DMS79 (cell line): Measurements from ENCODE around the gene ZNRF3.

Source experiments
- DNase-seq: peaks from one replicate; lab custom pipeline; 2025; lab: John Stamatoyannopoulos, UW

The ZNRF3 gene

DNA sequence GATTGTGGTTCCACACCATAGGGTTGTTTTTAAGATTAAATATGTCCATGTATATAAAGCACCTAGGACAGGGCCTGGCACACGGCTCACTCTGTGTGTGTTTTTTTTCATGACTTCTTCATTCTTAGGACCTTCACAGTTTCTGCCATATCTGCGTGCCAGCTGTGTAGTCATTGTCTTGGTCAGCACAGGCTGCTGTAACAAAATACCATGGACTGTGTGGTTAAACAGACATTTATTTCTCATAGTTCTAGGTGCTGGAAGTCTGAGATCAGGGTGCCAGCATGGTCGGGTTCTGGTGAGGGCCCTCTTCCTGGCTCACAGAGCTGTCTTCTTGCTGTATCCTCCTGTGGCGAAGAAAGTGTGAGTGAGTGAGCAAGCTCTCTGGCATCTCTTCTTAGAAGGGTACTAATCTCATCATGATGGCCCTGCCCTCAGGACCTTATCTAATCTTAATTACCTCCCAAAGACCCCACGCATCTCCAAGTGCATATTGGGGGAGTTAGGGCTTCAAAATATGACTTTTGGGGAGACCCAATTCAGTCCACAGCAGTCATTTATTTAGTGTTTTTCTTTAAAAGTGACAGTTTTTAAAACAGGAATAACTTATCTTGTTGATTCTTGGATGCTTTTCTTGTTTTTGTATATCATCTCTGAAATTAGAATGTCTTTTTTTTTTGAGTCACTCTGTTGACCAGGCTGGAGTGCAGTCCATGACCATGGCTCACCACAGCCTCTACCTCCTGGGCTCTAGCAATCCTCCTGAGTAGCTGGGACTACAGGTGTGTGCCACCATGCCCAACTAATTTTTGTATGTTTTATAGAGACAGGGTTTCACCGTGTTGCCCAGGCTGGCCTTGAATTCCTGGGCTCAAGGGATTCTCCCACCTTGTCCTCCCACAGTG is 70.9 kb downstream of the ZNRF3 start:
- no peak for DNase-seq

DNA sequence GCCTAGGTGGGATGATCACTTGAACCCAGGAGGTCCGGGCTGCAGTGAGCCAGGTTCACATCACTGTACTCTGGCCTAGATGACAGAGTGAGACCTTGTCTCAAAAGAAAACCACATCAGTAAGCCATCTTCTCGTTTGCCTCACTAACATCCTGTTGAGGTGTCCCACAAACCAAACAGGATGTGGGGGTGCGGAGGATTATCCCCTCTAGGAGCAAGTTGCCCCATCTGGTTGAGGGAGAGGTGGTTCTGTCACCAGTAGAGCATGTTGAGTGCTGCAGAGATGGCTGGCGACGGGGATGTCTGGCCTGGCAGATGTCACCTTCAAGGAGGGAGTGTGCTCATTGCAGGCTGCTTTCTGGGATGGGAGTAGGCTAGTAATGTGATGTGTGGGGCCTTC is 72.4 kb downstream of the ZNRF3 start:
- DNase-seq = no peak

DNA sequence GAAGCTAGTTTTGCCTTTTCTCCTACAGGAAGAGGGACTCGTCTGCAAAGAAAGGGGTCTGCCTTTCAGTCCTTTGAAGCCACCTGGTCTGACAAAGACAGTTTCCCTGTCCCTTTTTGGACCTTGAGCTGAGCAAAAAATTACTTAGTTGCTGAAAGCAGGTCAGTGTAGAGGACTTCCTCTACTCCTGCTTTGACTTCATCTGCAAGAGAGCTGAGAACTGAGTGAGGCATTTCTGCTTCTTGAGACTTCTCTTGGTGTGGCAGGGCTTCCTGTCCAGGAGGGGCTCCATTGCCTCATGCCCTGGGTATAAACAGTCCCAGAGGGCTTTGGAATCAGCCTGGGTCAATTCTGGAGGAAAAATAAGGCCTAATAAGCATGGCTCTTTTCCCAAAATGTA is 73.1 kb downstream of the ZNRF3 start:
- DNase-seq = no peak

DNA sequence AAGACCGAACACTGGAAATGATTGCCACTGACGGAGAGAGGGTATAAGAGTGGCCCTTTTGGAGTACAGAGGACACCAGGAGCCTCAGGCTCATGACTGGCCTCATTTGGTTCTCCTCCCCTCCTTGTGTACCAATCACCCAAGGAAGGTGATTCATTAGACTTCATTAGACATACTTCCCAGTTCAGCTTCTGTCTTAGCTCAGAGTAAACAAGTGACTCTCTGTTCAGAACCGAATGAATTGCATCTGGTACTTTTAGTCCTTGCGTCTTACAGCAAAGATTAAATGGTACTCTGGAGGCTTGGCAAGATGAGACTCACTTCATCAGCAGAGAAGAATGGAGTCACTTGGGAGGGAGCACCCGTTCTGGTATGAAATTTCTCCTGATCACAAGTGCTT is 75.2 kb downstream of the ZNRF3 start:
- no peak for DNase-seq

DNA sequence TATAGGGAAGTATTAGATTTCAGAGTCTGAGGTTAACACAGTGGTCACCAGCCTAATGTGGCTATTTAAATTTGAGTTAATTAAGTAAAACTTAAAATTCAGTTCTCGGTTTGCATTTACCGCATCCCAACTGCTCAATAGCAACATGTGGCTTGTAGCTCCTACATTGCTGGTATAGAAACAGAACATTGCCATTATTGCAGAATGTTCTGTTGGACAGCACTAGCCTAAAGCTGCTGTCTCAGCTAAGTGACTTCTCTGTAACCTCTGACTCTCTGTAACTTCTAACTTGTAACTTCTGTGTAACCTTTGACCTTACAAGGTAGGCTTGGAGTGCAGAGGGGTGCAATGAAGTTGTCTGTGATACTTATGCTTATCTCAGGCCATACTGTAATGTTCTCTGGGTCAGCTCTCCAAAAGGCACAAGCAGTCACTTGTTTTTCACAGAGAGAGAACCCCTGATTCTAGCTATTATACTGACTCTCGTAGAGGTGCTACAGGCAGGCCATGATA is 78.7 kb downstream of the ZNRF3 start:
- DNase-seq = no peak

DNA sequence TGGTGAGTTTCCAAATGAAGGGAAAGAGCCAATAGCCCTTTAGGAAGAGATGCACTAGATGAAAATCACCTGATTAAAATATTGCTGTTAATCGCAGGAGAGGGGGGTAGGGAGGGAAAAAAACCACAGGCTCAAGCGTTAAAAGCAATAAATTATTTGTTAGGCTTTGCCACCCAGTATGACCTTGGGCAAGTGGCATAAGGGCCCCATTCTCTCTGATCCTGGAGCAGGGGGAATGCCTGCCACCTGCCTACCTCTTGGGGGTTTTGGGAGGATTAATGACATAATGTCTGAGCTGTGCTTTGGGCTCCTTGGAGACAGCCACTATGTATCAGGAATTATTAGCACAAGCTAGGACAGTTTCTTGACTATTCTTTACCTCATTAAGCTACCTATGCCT is 80.0 kb downstream of the ZNRF3 start:
- no peak for DNase-seq

DNA sequence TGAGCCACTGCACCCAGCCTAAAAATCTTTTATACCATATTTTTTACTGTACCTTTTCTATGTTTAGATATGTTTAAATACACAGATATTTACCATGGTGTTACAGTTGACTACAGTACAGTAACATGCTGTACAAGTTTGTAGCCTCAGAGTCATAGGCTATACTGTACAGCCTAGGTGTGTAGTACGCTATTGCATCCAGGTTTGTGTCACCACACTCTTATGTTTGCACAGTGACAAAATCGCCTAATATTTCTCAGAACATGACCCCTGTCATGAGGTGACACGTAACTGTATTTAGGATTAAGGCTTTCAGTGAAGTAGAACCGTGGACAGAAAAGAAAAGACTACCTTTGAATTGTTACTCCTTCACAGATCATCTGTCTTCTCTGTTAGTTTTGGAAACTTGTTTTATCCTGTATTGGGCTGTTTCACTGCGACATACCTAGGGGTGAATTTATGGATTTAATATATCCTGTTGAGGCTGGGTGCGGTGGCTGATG is 83.8 kb downstream of the ZNRF3 start:
- no peak for DNase-seq

DNA sequence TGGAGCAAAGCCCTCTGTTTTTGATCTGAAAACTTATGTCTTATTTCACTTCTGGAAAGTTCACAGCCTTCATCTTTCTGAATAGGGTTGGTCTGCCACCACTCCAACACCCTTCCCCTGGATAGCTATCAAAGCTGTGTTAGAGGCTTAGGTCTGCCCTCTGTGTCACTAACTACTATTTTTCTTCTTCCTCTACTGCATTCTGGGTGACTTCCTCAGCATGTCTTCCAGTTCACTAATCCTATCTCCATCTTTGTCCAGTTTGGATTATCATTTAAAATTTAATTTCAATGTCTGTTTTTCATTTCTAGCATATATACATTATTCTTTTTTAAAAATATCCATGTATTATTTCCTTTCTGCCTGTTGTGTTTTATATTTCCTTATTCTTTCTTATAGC is 84.6 kb downstream of the ZNRF3 start:
- DNase-seq = no peak

DNA sequence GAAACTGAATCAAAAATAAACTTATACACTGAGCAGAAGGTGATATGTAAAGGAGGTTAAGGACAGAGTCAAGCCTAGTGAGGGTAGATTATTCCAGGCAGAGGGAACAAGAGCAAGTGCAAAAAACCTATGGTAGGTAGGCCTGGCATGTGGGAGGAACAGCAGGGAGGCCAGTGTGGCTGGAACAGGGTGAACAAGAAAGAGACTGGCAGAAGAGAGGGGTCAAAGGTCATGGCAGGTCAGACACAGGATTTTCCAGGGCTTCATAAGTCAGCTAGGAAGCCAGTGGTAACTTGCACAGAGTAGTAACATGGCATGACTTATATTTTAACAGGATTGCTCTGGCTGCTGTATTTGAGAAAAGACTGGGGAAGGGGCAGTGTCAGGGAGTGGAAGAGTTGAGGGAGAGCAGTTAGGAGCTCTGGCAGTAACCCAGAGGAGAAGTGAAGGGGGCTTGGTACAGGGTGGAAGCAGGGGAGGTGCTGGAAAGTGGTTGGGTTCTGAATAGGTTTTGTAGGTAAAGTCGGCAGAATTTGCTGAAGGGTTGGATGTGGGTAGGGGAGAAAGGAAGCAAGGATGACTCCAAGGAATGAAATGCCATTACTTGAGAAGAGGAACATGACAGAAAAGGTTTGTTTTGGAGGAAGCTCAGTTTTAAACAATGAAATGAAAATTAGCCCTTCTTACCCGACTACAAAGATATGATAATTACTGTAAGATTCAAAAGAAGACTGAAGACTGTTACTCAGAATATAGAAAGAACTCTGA is 86.2 kb downstream of the ZNRF3 start:
- no peak for DNase-seq

DNA sequence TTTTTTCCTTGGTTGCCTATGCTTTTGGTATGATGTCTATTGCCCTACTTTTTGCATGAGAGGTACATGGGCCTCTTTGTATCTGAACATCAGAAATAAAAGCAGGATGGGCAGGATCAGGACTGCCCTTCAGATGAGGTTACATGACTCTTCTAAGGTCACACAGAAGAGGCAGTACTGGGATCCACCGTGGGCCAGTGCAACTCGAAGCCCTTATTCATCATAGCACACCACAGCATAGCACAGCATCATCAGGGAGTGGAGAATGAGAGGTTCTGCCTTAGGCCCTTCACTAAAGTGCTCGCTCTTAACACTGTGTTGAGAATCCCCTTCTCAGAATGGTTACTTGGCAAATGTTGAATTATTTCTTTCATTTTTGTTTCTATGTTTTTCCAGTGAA is 90.0 kb downstream of the ZNRF3 start:
- no peak for DNase-seq

DNA sequence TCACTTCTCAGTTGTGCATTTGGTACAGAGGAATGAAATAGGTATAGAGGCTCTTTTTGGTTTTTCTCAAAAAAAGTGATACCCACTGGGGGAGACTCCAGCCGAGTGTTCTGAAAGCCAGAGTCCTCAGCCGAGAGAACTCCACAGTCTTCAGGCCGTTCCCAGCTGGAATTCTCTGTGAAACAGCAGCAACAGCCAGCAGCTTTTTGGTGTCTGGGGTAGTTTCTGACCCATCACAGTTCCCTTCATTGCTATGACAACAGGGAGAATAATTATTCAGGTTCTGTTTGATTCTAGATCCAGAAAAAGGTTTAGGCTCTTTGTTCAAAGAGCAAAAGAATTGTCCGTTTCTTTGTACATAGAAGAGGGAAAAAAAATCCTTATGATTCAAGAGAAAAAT is 93.7 kb downstream of the ZNRF3 start:
- no peak for DNase-seq

DNA sequence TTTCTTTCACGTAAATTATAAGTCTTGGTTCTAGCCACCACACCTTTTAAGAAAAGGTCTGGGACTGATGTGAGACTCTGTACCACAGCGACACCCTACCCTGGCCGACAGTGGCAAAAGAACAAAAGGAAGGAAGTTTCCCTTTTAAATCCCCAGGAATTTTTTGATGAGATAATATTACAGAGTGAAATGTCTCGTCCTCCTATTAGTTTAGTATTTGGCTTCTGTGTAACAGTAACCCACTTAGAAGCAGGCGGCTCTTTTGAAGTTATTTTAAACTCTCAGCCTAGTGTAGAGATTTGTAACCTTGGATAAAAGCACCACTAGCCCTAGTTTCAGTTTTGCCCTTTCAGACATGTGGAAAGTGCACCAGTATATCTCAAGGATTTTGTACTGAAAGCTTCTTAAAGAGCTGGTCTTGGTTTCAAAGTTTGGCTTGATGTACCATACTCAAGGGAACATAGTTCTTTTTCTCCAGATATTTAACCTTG is 94.2 kb downstream of the ZNRF3 start:
- DNase-seq = no peak

DNA sequence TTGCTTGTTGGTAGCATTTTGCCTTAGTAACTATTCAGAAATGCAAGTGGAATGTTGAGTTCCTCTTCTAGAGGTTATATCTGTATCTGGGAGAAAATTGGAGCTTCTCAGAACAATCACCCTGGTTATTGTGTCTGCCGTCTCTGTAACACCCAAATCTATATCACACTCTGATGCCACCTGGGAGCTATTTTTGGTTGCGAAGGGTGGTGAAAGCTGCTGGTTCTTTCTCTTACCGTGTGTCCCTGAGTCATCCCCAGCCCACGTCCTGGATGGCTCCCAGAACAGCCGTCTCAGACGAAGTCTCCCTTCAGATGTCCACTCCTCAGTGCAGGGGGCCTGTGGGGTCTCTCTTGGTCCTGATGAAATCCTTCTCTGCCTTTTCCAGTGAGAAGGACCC is 94.8 kb downstream of the ZNRF3 start:
- DNase-seq = no peak

DNA sequence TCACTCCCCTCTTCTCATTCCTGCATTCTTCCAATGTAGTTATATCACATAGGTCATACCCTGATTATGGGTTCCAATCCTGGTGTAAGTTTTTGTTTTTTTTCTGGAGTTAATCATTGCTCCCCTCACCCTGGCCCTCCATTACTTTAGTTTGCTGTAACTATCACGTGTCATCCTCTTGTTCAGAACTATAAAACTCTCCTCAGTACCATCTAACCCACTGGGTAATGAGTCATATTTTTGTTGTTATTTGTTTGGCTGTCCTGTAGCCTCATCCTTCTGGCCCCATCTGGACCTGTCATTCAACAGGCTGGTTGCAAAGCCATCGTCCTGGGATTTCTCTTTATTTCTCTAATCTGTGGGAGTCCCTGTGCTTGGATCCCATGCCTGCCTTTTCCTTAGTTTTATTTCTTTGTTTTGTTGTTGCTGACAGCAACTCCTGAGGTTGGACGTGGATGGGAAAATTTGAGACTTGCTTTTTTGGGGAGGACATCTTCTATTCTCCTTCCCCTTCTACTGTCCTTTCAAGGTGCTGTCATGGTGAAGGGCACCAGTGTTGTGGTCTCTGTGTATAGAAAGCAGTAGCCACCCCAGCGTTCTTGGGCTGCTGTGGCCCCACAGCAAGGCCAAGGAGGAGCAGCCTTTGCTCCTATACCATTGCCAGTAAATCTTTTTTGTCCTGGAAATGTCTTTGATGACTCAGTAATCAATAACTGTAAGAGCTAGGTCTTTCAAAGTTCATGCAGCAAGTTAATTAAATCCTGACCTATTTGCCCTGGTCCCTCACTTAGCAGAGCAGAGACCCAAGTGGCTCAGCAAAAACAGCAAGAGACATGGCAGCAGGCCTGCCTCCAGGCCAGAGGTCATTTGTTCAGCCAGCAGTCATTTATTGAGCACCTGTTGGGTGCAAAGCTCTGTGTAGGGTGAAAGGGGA is 95.8 kb downstream of the ZNRF3 start:
- no peak for DNase-seq

DNA sequence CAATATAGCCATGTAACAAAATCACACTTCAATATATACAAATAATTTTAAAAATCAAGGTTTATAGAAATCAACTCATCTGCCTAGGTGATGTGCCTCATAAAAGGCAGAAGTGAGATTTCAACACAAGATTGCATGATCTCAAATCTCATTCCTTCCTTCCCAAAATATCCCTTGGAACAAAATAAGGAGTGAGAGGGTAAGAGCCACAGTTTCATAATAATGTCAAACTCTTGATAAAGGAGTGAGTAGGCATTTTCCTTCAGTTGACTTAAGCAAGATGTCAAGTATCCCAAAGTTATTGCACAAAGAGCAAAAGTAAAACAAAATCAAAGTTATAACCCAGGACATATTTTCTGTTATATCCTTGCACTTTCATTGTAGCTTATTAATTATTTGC is 97.0 kb downstream of the ZNRF3 start:
- no peak for DNase-seq

DNA sequence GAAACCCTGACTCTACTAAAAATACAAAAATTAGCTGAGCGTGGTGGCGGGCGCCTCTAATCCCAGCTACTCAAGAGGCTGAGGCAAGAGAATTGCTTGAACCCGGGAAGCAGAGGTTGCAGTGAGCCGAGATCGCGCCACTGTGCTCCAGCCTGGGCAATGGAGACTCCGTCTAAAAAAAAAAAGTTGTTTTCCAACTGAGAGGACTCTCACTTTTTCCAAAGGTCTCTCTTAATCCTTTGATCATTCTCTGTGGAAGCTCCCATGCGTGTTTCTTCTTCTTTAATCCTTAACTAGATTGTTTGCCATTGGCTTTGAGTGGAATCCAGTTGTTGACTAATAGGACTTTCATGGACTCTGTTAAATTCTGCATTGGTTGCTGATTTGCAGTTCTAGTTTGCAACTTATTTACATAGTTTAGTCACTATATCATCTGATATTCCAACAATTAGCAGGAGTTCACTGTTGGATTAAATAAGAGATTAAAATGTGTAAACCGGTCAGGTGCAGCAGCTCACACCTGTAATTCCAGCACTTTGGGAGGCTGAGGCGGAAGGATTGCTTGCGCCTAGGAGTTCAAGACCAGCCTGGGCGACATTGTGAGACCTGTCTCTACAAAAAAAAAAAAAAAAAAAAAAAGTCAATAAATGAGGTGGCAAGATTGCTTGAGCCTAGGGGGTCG is 98.6 kb downstream of the ZNRF3 start:
- no peak for DNase-seq

DNA sequence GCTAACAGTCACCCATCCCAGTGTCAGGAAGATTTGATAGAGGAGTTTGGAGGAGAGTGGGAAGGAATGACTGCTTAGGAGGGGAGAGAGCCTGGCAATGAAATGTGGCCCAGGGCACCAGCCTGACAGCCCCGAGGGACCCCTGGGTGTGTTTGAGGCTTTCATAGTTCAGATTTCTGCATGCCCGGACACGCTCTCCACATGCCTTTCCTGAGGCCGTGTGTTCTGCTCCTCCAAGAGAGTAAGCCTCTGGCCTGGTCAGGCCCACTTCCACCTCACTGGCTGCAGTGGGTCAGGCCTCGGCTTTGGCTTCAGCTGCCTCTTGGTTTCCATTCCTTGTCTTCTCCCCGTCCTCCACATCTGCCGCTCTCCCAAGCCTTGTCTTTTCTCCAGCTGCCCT is 99.8 kb downstream of the ZNRF3 start:
- DNase-seq = peak; percentile 17

DNA sequence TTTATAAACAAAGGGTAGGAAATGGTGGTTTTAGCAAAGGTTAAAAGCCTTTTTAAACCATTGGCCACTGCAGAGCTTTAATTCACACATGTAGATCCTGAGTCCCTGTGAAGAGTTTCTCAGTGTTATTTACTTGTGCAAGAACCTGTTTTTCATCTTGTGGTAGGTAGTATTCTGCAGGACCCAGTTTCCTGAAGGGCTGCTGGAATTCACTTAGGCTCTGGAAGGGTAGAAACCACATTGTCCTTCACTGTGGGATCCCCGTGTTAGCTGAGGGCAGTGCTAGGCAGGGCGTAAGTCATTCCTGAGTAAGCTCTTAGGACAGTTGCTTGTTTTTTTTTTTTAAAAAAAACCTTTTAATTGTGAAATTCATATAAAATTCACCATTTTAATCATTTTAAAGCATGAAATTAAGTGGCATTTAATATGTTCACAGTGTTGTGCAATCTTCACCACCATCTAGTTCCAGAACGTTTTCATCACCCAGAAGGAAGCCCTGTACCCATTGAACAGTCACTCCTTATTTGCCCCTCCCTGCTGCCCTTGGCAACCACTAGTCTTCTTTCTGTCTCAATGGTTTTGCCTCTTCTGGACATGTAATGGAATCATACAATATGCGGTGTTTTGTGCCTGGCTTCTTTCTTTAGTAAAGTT is 100.5 kb downstream of the ZNRF3 start:
- DNase-seq = no peak

DNA sequence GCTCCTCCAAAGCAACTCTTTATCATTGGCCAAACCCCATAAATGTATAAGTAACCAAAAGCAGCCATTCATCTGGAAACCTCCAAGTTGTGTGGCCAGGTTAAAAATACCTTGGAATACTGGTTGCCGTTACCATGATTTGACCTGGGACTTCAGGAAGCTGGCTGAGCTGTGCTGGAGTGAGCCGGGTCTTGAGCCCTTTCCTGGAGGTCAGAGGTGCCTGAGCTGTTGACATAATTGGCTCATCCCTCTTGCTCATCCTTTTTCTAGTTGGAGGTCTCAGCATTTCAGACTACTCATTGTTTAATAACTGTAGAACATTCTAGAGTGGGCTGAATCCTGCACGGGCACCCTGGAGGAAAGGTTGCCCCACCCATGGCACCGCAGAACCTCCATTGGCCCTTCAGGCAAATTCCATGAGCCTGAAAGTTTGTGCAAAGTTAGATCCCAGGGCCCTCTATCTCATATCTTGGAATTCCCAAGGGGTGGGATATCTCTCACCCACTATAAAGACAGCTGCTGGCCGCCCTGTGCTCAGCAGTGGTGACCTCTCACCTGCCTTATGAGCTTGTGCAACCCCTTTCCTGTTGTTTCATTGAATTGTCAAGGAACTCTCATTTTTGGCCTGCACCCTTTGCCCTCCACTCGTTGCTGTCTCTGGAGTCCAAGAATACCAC is 101.2 kb downstream of the ZNRF3 start:
- no peak for DNase-seq
